Osteocyte (in vitro differentiated cells): Measurements from ENCODE around the gene CRYBB1. TPM values are rescaled to one million over a fixed set of nuclear protein-coding genes. Genes with fewer than 3 reads are reported as not detected.
A peak's percentile ranks its signal among the peaks of the same experiment; 100 is the strongest.

Experiments
- DNase-seq: peaks from one replicate; pipeline ENCODE4 v3.0.0; 2021; ENCODE audit warnings: mixed read lengths; ENCODE audit not compliant: unreplicated experiment; ENCODE audit errors: extremely low spot score
- H3K27ac Mint-ChIP-seq: one replicate; pipeline ENCODE4 v1.8.0; 2021; ENCODE audit warnings: mild to moderate bottlenecking, mixed read lengths; ENCODE audit not compliant: unreplicated experiment
- H3K27me3 Mint-ChIP-seq: one replicate; pipeline ENCODE4 v1.8.0; 2021; ENCODE audit warnings: mixed read lengths; ENCODE audit not compliant: unreplicated experiment
- H3K36me3 Mint-ChIP-seq: one replicate; pipeline ENCODE4 v1.8.0; 2021; ENCODE audit warnings: mixed read lengths; ENCODE audit not compliant: unreplicated experiment
- H3K4me1 Mint-ChIP-seq: one replicate; pipeline ENCODE4 v1.8.0; 2021; ENCODE audit warnings: mixed read lengths; ENCODE audit not compliant: unreplicated experiment
- H3K4me3 Mint-ChIP-seq: one replicate; pipeline ENCODE4 v1.8.0; 2021; ENCODE audit warnings: mild to moderate bottlenecking, moderate library complexity, mixed read lengths; ENCODE audit not compliant: unreplicated experiment
- H3K9me3 Mint-ChIP-seq: one replicate; pipeline ENCODE4 v1.8.0; 2021; ENCODE audit warnings: mixed read lengths; ENCODE audit not compliant: unreplicated experiment
- CTCF ChIP-seq: fragments of 200-600 bp; sonication (generic); IDR thresholded peaks from 2 replicates; pipeline ENCODE4 v1.5.0; 2021; ENCODE audit warnings: antibody characterized with exemption, mild to moderate bottlenecking, moderate library complexity
- total RNA-seq: library from RNA; stranded (reverse); gene quantifications from 2 replicates; pipeline ENCODE4 v1.2.1, GENCODE V29; 2021

The CRYBB1 gene
- total RNA-seq, 1 donor from 2014 or later: not detected

- no peak overlapping the region for H3K27ac Mint-ChIP-seq
Measured at GRCh38 chr22:26554956-26555355, 62.9 kb downstream of the CRYBB1 start.

GRCh38 chr22:26553056-26553752 lies 64.6 kb downstream of the CRYBB1 start:
- Mint-ChIP-seq H3K9me3 (no peaks in the 10 kb centered on the region), H3K4me1 (peaks cover 46% of the 10 kb centered on the region), H3K27ac (peak overlapping the region; percentile 86), H3K36me3 (no peaks in the 10 kb centered on the region), H3K27me3 (no peaks in the 10 kb centered on the region), H3K4me3 (peak overlapping the region; percentile 51)
- no peak for TF ChIP-seq CTCF
- no peak for DNase-seq

More at GRCh38 chr22:26554956-26555355, 62.9 kb downstream of the CRYBB1 start:
- DNase-seq: no peak
- Mint-ChIP-seq H3K4me3 (no peak overlapping the region), H3K27me3 (no peaks in the 10 kb centered on the region), H3K36me3 (no peaks in the 10 kb centered on the region), H3K4me1 (peaks cover 48% of the 10 kb centered on the region), H3K9me3 (no peaks in the 10 kb centered on the region)
- TF ChIP-seq CTCF: no peak

- no peak overlapping the region for H3K4me3 Mint-ChIP-seq
- peak overlapping the region; percentile 86 for H3K27ac Mint-ChIP-seq
- H3K9me3 Mint-ChIP-seq: no peaks in the 10 kb centered on the region
- no peaks in the 10 kb centered on the region for H3K27me3 Mint-ChIP-seq
- no peaks in the 10 kb centered on the region for H3K36me3 Mint-ChIP-seq
- TF ChIP-seq CTCF: no peak
- H3K4me1 Mint-ChIP-seq: peaks cover 42% of the 10 kb centered on the region
- no peak for DNase-seq
Measured at GRCh38 chr22:26552466-26552865, 65.4 kb downstream of the CRYBB1 start.

- Mint-ChIP-seq H3K4me3 (no peak overlapping the region), H3K27me3 (no peaks in the 10 kb centered on the region), H3K4me1 (peaks cover 36% of the 10 kb centered on the region), H3K9me3 (no peaks in the 10 kb centered on the region), H3K27ac (peak overlapping the region; percentile 72), H3K36me3 (no peaks in the 10 kb centered on the region)
- no peak for TF ChIP-seq CTCF
- DNase-seq: no peak
Measured at GRCh38 chr22:26551568-26551967, 66.3 kb downstream of the CRYBB1 start.

- H3K36me3 Mint-ChIP-seq: no peaks in the 10 kb centered on the region
- H3K27me3 Mint-ChIP-seq: no peaks in the 10 kb centered on the region
- no peak for TF ChIP-seq CTCF
- DNase-seq: no peak
- H3K4me1 Mint-ChIP-seq: peaks cover 35% of the 10 kb centered on the region
- H3K9me3 Mint-ChIP-seq: no peaks in the 10 kb centered on the region
- H3K27ac Mint-ChIP-seq: peak overlapping the region; percentile 72
- H3K4me3 Mint-ChIP-seq: no peak overlapping the region
Measured at GRCh38 chr22:26550498-26551033, 67.3 kb downstream of the CRYBB1 start.
